OCI-LY3 (cell line): ENCODE data around the gene RTN4R.

Source experiments
- H2AFZ ChIP-seq: fragments of 200-600, 300-600 bp; shearing (Covaris generic); 2 replicates; pipeline ENCODE4 v1.6.0; 2014; ENCODE audit warnings: antibody characterized with exemption, low read depth, low read length
- H3K27ac ChIP-seq: fragments of 200-600, 300-600 bp; sonication (generic); 2 replicates; pipeline ENCODE4 v1.5.1; 2014; ENCODE audit warnings: mild to moderate bottlenecking, low read length, moderate library complexity, mixed read lengths
- H3K27me3 ChIP-seq: fragments of 200-600, 300-600 bp; sonication (generic); 2 replicates; pipeline ENCODE4 v1.6.1; 2014; ENCODE audit warnings: low read depth, low read length, mixed read lengths
- H3K36me3 ChIP-seq: fragments of 200-600, 300-600 bp; sonication (generic); replicated peaks from 2 replicates; pipeline ENCODE3; 2014; ENCODE audit warnings: low read depth, low read length, mixed read lengths
- H3K4me1 ChIP-seq: fragments of 300-600, 200-600 bp; sonication (generic); 2 replicates; pipeline ENCODE4 v1.6.1; 2014; ENCODE audit warnings: low read length, mixed read lengths
- H3K4me2 ChIP-seq: fragments of 200-600, 300-600 bp; sonication (generic); 2 replicates; pipeline ENCODE4 v1.6.1; 2014; ENCODE audit warnings: low read length, mixed read lengths
- H3K4me3 ChIP-seq: fragments of 300-600, 200-600 bp; sonication (generic); 2 replicates; pipeline ENCODE4 v1.5.1; 2014; ENCODE audit warnings: antibody characterized with exemption, mild to moderate bottlenecking, low read length, moderate library complexity
- H3K79me2 ChIP-seq: fragments of 300-600, 200-600 bp; shearing (Covaris generic); 2 replicates; pipeline ENCODE4 v1.6.1; 2014; ENCODE audit warnings: mild to moderate bottlenecking, low read length, mixed read lengths
- H3K9ac ChIP-seq: fragments of 300-600, 200-600 bp; shearing (Covaris generic); 2 replicates; pipeline ENCODE4 v1.6.0; 2014; ENCODE audit warnings: mild to moderate bottlenecking, low read length, moderate library complexity
- H3K9me3 ChIP-seq: fragments of 200-600, 300-600 bp; shearing (Covaris generic); 2 replicates; pipeline ENCODE4 v1.6.1; 2014; ENCODE audit warnings: low read length, mixed read lengths; ENCODE audit not compliant: insufficient read depth
- H4K20me1 ChIP-seq: fragments of 200-600, 300-600 bp; sonication (generic); 2 replicates; pipeline ENCODE4 v1.6.1; 2016; ENCODE audit warnings: low read length, mixed read lengths; ENCODE audit not compliant: insufficient read depth
- EZH2phosphoT487 ChIP-seq: fragments of 200-600 bp; shearing (Covaris generic); IDR thresholded peaks from 2 replicates; pipeline ENCODE4 v1.6.1; 2018; ENCODE audit warnings: antibody characterized with exemption, mixed run types, low read depth
- TF ChIP-seq, protein P1 (sequence below): fragments of 200-600, 300-600 bp; sonication (generic); IDR thresholded peaks from 2 replicates; pipeline ENCODE4 v1.5.1; 2014; ENCODE audit warnings: antibody characterized with exemption, low read length, low read depth

The RTN4R gene

DNA sequence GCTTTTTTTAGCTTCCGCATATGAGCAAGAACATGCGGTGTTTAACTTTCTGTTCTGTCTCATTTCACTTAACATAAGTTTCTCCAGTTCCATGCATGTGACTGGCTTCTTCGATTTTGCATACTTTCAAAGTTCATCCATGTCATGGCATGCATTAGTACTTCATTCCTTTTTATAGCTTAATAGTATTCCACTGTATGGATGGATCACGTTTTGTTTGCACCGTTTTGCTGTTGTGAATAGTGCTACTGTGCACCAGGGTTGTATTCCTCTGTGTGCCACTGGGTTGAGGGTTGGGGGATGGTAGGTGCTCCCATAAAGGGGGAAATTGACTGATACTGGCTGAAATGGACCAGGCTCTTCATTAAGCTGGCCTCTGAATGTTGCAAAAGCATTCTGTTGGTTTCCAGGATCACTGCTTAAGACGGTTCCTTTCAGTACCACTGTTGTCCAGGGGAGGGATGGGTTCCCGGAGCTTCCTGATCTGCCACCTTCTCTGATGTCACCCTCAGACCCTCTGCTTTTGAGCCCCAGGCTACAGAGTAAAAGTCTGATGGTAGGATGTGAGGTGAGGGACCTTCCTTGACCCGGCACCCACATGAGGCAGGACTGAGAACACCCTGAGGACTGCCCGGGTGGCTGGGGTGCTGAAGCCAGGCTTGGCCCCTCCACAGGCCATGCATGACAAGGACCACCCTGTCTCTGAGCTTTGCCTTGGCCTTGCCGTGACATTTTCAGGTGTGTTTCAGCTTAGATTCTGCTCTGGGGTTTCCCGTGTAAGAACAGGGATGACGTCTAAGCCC lies 27.3 kb upstream of the RTN4R start:
- Histone ChIP-seq H2AFZ (no peak overlapping the region), H4K20me1 (no peaks in the 10 kb centered on the region), H3K79me2 (no peaks in the 10 kb centered on the region), H3K27ac (no peak overlapping the region), H3K4me3 (no peak overlapping the region), H3K36me3 (no peaks in the 10 kb centered on the region), H3K4me2 (no peak overlapping the region), H3K27me3 (peaks cover 14% of the 10 kb centered on the region), H3K4me1 (no peaks in the 10 kb centered on the region), H3K9ac (no peak overlapping the region), H3K9me3 (no peaks in the 10 kb centered on the region)
- TF ChIP-seq EZH2phosphoT487: no peak
- TF ChIP-seq, protein P1, sequence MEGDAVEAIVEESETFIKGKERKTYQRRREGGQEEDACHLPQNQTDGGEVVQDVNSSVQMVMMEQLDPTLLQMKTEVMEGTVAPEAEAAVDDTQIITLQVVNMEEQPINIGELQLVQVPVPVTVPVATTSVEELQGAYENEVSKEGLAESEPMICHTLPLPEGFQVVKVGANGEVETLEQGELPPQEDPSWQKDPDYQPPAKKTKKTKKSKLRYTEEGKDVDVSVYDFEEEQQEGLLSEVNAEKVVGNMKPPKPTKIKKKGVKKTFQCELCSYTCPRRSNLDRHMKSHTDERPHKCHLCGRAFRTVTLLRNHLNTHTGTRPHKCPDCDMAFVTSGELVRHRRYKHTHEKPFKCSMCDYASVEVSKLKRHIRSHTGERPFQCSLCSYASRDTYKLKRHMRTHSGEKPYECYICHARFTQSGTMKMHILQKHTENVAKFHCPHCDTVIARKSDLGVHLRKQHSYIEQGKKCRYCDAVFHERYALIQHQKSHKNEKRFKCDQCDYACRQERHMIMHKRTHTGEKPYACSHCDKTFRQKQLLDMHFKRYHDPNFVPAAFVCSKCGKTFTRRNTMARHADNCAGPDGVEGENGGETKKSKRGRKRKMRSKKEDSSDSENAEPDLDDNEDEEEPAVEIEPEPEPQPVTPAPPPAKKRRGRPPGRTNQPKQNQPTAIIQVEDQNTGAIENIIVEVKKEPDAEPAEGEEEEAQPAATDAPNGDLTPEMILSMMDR: no peak

DNA sequence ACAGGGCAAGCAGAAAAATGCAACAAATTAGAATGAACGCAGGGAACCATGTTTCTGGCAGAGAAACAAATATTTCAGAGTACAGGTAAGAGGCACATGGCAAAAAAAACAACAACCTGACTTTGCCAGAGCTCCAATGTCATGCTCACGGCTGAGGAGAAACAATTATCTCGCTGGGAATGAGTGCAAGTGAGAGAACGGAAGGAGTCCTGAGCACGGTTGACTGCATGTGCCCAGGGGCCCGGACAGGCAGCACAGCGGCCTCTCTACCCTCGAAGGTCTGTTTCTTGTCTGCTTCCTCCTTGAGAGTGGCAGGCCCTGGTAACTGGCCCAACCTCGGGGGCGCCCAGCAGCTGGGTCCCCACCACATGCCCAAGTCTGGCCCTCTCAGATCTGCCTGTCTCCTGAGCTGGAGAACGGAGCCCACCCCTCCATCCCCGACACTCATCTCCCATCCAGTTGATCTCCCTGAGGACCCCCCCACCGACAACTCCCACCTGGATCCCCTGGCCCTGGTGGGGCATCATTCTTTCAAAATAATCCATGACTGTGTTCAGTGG lies 24.6 kb upstream of the RTN4R start:
- H3K36me3 ChIP-seq: no peaks in the 10 kb centered on the region
- peaks cover 23% of the 10 kb centered on the region for H3K27me3 ChIP-seq
- H3K27ac ChIP-seq: no peak overlapping the region
- H4K20me1 ChIP-seq: no peaks in the 10 kb centered on the region
- TF ChIP-seq, protein P1: no peak
- no peak for TF ChIP-seq EZH2phosphoT487
- no peaks in the 10 kb centered on the region for H3K79me2 ChIP-seq
- H2AFZ ChIP-seq: no peak overlapping the region
- no peaks in the 10 kb centered on the region for H3K9me3 ChIP-seq
- no peaks in the 10 kb centered on the region for H3K4me1 ChIP-seq
- no peak overlapping the region for H3K9ac ChIP-seq
- no peak overlapping the region for H3K4me3 ChIP-seq
- H3K4me2 ChIP-seq: no peak overlapping the region

DNA sequence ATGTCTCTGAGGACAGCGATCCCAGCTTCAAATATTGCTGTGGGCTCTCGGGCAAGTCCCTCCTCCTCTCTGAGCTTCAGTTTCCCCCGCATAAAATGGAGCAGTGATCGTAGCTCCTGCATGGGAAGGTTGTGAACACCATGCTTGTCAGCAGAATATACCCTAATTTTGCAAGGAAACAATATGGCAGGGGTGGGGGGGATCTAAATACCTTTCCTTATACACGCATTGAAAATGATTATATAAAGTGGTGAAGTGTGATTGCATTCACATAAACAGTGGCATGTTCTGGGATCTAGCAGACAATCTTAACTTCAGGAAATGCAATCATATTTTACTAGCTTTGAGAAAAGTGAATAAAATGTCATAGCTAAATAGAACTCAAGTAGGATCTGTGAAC lies 24.0 kb upstream of the RTN4R start:
- Histone ChIP-seq H3K9ac (no peak overlapping the region), H3K4me1 (no peaks in the 10 kb centered on the region), H3K27me3 (peaks cover 19% of the 10 kb centered on the region), H3K27ac (no peak overlapping the region), H3K4me2 (no peak overlapping the region), H3K9me3 (no peaks in the 10 kb centered on the region), H2AFZ (no peak overlapping the region), H3K79me2 (no peaks in the 10 kb centered on the region), H3K4me3 (no peak overlapping the region), H4K20me1 (no peaks in the 10 kb centered on the region), H3K36me3 (no peaks in the 10 kb centered on the region)
- TF ChIP-seq EZH2phosphoT487: no peak
- TF ChIP-seq, protein P1: no peak

DNA sequence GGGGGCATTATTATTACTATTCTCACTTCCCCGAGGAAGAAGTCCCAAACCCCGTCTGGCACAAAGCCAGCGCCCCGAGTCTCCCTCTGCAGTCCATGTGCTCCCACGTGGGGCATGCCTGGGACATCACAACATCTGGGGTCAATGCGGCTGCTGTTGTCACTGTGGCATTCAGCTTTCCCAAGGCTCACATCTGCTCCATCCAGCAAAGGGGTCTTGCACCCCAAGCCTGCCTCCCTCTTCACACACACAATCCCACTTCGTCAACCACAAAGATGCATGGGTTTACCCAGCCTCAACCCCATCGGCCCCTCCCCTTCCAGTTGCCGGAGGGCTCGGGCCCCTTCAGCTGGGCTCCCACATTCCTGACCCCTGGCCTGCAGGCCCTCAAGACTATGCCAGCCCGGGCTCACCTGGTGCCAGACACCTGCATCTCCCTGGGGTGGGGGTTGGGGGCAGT lies 23.5 kb upstream of the RTN4R start:
- H3K9ac ChIP-seq: no peak overlapping the region
- no peaks in the 10 kb centered on the region for H3K36me3 ChIP-seq
- H3K9me3 ChIP-seq: no peaks in the 10 kb centered on the region
- H3K79me2 ChIP-seq: no peaks in the 10 kb centered on the region
- H3K27me3 ChIP-seq: peaks cover 15% of the 10 kb centered on the region
- H2AFZ ChIP-seq: no peak overlapping the region
- H3K4me1 ChIP-seq: no peaks in the 10 kb centered on the region
- H4K20me1 ChIP-seq: no peaks in the 10 kb centered on the region
- H3K27ac ChIP-seq: no peak overlapping the region
- TF ChIP-seq, protein P1: no peak
- no peak for TF ChIP-seq EZH2phosphoT487
- no peak overlapping the region for H3K4me3 ChIP-seq
- H3K4me2 ChIP-seq: no peak overlapping the region
